Glomerular visceral epithelial cell (primary cell): ENCODE data around the gene ASPRV1.
A peak's percentile ranks its signal among the peaks of the same experiment; 100 is the strongest.

ENCODE experiments used
- DNase-seq: peaks from one replicate; pipeline ENCODE4 v3.0.0-alpha.2; 2016; ENCODE audit errors: extremely low spot score

The ASPRV1 gene

DNA sequence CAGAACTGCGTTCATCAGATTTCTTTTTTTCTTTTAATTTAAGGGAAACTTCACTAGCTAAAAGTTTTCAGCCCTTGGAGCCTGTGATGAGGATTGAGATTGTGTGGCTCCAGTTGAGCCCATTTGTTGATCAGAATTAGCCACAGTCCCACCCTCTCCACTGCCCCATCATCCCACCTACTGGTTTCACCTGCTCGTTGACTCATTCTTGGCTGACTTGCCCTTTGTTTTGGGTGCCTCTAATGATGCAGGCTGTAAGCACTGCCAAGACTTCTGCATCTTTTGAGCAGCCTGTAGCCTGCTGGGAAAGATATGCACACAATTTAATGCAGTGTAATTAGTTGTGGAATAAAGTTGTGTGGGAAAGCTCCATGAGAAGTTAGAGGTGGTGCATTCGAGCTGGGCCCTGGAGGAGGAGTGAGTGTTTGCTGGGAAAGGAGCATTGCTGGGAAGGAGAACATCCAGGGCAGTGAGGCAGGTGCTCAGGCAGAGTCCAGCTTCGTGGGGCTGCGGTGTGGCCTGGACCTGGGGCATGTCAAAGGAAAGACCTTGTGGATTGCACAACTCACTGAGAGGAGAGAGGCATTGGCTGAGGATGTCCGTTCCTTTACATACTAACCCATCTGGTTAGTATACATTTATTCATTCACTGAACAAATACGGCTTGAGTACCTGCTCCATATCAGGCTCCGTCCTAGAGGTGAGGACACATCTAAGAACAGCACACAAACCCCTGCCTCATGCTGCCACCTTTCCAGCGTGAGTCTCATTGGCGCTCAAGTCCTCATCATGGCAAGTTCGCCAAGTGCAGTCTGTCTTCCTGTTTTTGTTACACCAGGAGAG is 18.2 kb downstream of the ASPRV1 start:
- DNase-seq = no peak

DNA sequence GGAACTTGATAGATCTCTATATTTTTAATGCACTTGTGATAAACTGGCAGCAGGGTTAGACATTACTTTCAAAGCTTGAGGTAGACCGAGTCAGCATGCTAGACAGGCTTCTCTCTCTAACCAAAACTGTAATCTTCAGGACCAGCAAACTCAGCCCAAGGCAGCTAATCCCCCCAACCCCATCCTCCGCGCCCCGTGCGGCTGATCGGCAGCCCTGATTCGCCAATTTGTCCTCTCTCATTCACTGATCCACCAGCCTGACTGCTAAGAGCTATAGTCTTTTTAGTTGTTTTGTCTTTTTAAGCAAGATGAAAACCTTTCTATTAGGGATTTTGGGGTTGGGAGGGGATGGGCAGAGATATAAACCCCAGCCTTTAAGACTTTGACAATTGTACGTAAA is 20.7 kb downstream of the ASPRV1 start:
- DNase-seq = no peak

DNA sequence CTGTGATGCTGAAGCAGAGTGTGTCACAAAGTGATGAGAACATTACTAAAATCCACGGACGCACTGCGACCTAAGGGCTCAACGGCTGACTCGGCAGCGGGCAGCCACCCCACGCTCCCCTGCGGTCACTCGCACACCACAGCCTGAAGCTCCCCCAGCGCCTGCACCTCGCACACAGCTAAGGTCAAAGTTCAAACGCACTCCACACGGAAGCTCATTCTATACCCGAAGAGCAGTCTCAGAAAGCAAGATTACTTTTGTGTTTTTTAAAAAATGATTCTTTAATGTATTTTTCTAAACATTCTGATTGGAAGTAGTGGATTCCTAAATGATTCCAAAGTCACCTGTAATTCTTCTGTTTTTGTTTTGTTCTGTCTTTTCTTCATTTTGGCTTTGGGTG is 21.7 kb downstream of the ASPRV1 start:
- DNase-seq = no peak

DNA sequence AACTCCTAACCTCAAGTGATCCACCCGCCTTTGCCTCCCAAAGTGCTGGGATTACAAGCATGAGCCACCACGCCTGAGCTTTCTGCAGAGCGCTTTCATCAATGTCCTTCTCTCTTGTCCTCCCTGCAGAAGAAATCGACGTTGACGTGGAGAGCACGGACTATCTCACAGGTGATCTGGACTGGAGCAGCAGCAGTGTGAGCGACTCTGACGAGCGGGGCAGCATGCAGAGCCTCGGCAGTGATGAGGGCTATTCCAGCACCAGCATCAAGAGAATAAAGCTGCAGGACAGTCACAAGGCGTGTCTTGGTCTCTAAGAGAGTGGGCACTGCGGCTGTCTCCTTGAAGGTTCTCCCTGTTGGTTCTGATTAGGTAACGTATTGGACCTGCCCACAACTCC is 23.5 kb downstream of the ASPRV1 start:
- DNase-seq = no peak

DNA sequence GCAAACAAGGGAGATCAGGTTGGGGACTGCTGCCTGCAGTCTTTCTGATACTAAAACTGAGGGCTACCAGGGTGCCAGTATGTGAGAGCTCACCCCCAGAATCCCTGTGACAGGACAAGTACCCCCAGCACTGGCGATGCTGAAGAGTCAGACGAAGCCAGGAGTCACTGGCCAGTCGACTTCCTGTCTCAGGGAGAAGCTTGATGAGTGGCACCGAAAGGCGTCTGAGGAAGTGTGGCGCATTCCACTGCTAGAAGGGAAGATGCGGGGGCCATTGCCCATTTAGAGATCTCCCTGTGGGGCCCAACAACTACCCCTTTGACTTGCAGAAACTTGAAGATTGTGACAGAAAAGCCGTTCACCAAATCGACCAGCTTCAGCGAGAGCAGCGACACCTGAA is 24.5 kb downstream of the ASPRV1 start:
- DNase-seq = no peak

DNA sequence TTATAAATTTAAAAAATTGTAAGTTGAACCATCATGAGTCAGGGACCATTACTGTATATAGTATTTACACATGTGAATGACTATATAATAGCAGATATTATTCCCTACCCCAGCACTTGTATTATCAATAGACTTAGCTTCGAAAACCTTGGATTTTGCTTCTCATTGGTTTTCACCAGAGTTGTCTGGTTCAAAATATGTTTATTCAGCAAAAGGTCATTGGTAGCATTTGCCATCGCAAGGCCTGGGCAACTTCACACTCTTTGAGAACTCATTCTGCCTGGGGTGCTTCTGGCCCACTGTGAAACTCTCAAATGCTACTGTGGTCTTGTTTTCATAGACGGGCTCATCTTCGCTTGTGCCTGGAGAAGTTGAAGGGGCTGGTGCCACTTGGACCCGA is 26.4 kb downstream of the ASPRV1 start:
- DNase-seq = no peak

DNA sequence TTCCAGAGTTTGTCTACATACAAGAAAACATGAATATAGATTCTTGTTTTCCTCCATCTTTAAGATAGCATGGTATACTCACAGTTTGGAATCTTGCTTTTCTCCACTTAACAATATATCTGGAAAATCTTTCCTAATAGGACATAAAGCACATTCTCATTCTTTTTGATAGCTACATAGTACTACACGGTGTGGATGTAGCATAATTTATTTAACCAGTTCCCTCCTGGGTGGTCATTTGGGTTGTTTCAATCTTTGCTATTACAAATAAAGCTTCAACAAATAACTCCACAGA is 26.9 kb downstream of the ASPRV1 start:
- DNase-seq = no peak

DNA sequence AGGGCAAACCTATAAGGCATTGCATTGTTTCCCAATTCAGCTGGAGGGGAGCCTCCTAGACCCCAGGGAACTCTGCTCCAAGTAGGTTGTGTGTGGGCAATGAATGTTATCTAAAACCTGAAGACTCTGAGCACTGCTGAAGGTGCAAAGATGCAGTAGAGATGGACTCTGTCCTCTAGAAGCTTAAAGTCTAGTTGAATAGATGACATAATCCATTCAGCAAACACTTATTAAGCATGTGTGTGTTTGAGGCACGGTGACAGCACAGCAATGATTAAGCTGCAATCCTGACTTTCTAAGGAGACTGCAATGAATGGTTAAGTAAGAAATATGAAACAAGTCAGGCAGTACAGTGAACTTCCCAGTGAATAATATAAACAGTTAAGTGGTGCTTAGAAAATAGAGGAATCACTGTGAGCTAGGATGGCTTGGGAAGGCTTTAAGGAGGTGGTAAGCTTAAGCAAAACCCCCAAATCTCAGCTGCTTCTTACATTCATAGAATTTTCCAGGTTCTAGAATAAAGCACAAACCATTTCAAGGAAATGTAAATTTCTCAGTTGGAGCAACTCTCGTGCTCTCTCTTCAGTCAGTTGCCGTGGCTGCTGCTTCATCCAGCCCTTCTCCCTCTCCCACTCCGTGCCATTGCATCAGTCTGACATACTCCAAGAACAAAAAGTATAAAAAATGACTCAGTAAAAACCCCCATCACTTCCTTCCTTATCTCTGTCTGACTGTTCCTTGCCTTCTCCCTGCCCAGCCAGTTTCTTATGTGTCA is 27.4 kb downstream of the ASPRV1 start:
- peak; percentile 52 for DNase-seq

DNA sequence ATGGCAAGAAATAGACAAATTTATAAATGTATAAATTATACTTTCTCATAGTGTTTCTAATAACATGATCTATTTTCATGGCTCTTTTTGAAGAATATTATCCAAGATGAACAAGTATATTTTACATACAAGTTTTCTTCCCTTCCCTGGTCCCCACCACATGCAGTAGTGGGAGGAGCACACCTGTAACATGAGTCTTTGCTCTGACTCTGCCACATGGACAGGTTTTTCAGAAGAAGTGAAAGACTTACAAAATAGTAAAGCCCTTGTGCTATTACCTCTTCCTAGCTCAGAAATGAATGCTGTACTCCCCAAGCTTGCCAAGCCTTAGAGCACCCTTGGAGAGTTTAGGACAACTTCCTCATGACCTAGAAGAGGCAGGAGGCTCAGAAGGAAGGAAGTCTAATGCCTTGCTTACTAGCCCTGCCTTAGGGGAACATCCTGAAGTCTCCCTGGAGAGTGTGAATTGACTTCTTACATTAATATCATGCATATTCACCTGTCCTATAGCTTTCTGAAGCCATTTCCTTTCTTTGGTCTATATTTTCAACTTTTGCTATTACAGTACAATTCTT is 28.1 kb downstream of the ASPRV1 start:
- no peak for DNase-seq

DNA sequence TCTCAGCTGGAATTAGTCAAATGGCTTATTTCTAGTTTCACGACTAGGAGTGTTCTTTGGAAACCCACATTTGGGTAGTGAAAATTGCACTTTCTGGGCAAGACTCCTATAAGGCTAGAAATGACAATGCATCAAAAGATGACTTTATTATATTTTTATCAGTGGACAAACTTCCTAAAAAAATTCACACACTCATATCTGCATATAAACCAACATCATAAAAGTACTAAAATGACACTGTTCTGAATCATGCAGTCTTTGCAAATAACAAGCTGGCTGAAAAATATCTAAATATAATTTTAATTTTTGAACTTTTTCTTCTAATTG is 28.9 kb downstream of the ASPRV1 start:
- no peak for DNase-seq

DNA sequence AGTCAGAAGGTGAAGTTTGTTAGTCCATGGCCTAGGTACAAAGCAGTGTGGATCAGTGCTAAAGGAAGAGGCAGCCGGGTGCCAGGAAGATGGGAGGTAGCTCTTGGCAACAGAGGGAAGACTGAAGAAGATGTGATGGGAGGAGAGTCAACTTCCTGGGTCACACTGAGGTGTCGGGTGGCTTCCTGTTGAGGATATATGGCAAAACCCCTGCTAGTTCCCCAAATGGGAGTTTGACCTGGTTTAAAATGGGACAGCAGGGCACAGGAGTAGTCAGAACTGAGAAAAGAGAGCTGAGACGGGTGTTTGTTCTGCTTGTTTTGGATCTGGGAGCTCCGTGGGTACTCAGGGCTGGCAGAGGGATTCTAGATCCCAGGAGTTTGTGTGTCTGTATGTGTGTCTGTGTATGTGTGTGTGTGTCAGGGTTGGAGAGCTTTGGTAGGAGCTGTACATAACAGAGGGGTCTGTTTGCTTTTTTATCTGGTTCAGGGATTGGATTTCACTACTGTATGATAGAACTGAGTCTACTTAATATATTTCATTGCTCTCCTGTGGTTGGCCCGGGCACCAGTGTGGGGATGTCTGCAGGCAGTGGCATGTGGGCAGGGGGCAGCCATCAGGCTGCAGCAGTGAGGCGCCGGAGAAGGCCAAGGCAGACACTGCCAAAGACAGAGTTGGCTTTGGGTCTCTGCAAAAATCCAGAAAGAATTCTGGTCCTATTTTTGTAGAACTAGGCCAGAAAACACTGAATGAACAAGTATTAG is 29.4 kb downstream of the ASPRV1 start:
- DNase-seq = no peak

DNA sequence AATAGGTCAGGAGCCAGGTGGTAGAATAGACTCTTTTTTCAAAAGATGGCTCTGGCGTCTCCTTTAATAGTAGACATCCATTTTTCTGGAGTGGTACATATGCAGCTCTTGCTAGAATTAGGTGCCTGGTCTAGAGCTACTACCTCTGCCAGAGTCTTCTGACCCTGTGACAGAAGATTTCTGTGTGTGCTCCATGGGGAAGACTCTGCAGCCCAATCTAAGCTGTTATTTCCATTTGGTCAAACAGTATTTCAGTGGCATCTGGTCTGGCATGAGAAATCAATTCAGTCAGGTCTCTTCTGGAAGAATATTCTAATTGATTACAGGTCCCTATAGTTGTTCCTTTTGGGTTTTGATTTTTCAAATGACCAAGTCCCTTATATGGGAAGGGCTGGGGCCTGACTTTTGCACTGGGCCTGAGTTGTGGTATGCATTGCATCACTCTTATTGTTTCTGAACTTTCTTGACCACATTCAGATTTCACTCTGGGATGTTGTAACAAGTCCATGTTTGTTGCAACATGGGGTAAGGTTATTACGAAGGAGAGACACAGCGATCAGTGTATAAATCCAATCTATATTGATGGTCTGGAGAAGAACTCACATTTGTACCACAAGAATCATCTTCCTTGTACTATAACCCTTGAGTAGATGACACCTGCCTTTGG is 34.4 kb downstream of the ASPRV1 start:
- no peak for DNase-seq

DNA sequence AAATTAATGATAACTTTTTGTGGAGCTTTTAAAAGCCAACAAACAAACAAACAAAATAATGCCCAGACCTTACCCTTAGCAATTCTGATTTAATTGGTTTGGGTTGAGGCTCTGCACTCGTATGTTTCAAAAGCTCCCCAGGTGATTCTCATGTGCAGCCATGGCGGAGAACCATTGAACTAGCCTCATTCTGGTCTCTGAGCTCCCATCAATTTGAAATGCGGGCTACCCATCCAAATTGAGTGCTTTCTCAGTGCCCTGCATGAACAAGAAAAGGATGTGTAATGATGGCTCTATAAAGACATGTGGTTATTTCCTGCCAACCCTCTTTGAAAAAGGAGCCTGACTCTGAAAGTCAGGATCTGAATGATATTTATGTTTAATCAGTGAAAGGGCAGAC is 38.3 kb downstream of the ASPRV1 start:
- no peak for DNase-seq

DNA sequence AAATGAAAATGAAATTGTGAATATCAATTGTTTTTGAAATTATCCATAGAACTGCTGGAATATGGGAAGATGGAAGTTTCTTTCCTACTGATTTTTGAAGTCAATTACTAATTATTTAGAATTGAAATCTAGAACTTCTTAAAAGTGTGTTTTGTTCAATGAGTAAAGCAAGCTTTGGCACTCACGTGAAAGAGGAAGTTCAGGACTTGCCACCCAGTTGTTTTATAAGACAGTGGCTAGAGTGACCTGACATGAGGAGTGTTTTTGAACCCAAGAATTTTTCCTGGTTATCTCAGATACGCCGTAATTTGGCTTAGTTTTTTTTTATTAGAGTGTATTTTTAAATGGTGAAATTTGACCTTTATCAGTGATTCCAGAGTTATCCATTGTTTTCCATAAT is 43.0 kb downstream of the ASPRV1 start:
- no peak for DNase-seq

DNA sequence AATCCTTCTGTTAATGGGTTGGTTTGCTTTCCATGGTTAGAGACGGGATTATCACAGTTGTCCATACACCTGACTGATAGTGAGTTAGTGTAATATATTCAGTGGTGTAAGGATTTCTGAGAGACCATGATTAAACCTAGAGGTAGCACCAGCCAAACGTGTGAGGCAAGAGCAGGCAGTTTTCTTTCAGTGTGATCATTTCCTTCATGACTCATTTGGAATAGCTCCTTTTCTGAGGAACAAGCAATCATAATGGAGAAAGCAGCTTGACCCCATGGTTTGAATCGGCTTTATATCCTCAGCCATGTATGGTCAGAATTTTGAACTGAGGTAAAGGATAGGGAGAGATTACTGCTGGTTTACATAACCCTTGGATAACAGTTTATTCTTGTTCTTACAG is 43.6 kb downstream of the ASPRV1 start:
- peak; percentile 50 for DNase-seq

DNA sequence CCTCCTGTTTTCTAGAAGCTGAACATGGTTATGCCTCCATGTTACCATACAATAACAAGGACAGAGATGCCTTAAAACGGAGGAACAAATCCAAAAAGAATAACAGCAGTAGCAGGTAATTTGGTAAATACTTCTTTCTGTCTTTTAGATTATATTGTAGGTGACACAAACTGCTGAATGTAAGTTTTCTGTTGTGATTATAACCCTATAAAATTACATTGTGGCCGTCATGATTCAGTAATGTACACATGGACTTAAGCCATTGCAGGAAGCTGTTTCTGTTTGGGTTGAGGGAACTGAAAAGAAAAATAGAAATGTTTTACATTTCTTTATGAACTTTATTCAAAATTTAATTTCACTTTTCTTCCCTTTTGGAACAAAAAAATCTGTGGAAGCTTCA is 45.3 kb downstream of the ASPRV1 start:
- no peak for DNase-seq

DNA sequence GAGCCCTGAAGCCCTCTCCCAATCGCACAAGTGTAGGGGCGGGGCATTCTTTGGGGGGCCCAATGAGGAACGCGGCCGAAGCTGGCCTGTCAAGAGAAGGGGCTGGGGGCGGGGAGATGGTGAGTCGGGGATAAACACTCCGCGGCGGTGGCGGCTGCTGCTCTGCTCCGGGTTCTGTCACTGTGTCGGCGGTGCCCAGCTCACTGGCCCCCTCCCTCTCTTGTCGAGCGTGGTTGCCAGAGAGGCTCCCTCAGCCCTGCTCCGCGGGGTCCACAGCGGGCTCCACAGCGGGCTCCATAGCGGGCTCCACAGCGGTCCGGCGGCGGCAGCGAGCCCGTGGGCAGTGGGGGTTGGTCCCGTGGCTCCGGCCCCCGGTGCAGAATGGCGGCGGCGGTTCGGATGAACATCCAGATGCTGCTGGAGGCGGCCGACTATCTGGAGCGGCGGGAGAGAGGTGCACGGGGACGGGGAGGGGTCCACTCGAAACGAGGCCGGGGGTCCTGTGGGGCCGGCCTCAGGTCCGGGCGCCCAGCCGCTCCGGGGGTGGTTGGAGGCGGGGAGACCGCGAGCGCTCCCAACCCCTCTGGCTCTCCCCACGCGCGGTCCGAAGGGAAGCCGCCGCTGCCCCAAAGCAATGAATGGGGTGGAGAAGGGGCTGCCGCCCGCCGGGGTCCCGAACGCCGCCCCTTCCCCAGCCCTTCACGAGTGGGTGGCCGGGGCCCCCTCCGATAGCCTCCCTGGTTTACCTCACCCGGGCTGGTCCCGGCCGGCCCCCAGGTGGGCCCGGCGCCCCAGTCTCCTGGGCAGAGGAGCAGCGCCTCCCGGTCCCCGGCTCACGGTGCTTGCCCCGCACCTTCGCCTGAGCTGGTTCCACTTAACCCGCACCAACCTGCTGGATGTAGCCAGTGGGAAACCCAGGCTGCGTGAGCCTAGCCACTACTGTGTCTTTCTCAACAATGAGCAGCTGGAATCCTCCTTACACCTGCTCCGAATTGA is 46.2 kb downstream of the ASPRV1 start, which contains the start of gene MXD1:
MXD1 (plus strand) TSS at position 160 of the 996 bp plus-strand sequence; CDS start at position 382, 222 bp downstream.
- DNase-seq = no peak

DNA sequence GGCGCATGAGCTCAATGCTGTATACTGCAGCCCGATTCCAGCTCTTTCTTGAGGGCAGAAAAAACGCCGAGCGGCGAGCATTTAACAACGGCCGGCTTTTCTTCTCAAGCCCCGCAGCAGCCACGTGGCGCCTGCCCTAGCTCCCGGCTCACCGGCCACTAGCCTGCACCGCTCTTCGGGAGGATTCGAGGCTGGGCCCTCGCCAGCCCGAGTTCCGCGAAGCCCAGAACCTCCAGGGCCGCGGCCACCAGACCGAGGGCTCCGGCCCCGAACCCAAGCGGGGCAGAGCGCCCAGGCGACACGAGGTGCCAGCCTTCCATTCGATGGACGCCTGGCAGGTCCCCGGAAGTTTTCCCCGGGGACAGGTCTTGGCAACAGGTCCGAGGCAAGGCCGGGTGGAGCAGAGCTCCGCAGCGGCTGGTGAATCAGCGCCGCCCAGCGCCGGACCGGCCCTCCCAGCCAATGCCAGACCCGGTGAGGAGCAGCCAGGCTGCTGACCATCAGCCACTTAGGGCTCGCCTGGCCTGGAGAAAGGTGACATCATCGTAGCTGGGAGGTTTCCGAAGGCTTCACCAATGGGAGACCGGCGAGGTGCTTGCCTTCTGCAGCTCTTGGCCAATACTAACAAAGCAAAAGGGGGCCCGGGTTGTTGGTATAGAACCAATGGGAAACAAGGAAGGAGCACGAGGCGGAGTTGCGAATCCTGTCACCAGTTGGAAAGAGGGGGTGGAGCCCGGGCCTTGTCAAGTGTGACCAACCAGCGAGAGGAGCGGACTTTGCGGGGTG is 47.1 kb downstream of the ASPRV1 start:
- peak; percentile 100 for DNase-seq

DNA sequence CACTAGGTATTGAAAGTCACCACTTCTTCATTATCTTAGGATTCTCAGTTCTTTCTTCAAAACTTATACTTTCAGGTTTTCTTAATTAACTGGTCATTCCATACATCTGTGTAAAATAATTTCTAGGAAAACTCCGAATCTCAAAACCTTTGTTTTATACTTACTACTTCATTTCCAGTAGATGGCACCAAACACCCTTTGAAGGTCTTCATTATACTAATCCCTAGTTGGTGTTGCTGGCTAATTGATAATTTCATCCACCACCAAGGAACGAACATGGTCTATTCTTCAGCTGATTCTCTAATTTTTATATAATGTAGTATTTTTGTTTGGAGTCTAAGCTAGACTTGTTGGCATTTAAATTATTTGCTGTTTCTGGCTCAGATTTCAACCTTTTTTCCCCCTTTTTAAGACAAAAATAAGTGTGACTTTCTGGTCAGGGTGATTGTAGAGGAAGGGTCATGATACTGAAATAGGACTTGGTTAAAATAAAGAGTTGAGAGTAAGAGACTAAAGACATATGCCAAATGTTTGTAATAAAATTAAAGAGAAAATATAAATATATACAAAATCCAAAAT is 49.4 kb downstream of the ASPRV1 start:
- DNase-seq = peak; percentile 39
